ENCODE data around the gene METRN.

DNA sequence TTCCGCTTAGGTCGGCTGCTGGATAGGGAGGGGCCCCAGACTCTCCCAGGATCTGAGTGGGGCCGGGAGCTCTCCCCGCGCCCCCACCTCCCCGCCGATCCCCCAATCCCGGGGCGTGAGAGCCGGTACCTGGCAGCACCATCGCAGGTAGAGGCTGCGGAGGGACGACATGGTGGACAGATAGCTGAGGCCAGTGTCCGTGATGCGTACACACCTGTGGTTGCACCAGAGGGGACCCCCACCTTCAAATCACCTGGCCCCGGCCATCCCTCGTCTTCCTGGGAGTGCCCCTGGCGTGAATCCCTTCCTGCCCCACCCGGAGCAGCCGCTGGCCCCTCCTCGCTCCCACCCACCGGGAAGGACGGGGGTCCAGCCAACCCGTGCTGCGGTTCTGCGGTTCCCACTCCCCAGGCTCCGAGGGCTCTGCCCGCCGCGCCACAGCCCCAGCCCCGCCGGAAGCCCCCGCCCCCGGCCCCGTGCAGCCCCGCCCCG lies 20.0 kb upstream of the METRN start:
- TF ChIP-seq CTCF (IDR thresholded peaks at IDR 0.05) (no peak), POLR2A (IDR thresholded peaks at IDR 0.05) (no peak), EP300 (IDR thresholded peaks at IDR 0.05; ENCODE audit: low read depth) (no peak), POLR2AphosphoS5 (IDR thresholded peaks at IDR 0.05) (no peak)

All from transverse colon (tissue), 4 donors.